SK-N-SH treated with all-trans-retinoic acid at 6 μM for 48 hours (cell line): ENCODE data around the gene PTPRD.

Experiments
- ZFP3 ChIP-seq: fragments of 250-450 bp; sonication (Bioruptor Pico); IDR thresholded peaks from 2 replicates; pipeline ENCODE4 v1.5.0; 2020; ENCODE audit warnings: mild to moderate bottlenecking, moderate library complexity
- TF ChIP-seq, protein P1 (sequence below): fragments of 250-450 bp; sonication (Bioruptor Pico); IDR thresholded peaks from 2 replicates; pipeline ENCODE4 v1.5.1; 2020; ENCODE audit warnings: low read depth, mild to moderate bottlenecking, moderate library complexity
- TF ChIP-seq, protein P2 (sequence below): fragments of 250-450 bp; sonication (Bioruptor Pico); IDR thresholded peaks from 2 replicates; pipeline ENCODE4 v1.8.0; 2020; ENCODE audit warnings: mild to moderate bottlenecking, moderate library complexity, borderline replicate concordance

DNA sequence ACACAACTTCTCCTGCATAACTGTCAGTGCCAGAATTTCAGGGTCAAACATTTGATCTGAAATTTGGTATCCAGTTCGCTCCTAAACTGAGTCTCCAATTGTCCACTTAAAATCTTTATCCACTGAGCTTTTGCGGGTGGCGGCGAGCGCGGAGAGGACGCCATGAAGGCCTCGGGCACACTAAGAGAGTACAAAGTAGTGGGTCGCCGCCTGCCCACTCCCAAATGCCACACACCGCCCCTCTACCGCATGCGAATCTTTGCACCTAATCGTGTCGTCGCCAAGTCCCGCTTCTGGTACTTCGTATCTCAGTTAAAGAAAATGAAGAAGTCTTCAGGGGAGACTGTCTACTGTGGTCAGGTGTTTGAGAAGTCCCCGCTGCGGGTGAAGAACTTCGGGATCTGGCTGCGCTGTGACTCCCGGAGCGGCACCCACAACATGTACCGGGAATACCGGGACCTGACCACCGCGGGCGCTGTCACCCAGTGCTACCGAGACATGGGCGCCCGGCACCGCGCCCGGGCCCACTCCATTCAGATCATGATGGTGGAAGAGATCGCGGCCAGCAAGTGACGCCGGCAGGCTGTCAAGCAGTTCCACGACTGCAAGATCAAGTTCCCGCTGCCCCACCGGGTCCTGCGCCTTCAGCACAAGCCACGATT is 1899.5 kb downstream of the PTPRD start:
- TF ChIP-seq ZFP3 = no peak
- TF ChIP-seq, protein P1, sequence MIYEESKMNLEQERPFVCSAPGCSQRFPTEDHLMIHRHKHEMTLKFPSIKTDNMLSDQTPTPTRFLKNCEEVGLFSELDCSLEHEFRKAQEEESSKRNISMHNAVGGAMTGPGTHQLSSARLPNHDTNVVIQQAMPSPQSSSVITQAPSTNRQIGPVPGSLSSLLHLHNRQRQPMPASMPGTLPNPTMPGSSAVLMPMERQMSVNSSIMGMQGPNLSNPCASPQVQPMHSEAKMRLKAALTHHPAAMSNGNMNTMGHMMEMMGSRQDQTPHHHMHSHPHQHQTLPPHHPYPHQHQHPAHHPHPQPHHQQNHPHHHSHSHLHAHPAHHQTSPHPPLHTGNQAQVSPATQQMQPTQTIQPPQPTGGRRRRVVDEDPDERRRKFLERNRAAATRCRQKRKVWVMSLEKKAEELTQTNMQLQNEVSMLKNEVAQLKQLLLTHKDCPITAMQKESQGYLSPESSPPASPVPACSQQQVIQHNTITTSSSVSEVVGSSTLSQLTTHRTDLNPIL (CRISPR knock-in tag) = no peak
- TF ChIP-seq, protein P2, sequence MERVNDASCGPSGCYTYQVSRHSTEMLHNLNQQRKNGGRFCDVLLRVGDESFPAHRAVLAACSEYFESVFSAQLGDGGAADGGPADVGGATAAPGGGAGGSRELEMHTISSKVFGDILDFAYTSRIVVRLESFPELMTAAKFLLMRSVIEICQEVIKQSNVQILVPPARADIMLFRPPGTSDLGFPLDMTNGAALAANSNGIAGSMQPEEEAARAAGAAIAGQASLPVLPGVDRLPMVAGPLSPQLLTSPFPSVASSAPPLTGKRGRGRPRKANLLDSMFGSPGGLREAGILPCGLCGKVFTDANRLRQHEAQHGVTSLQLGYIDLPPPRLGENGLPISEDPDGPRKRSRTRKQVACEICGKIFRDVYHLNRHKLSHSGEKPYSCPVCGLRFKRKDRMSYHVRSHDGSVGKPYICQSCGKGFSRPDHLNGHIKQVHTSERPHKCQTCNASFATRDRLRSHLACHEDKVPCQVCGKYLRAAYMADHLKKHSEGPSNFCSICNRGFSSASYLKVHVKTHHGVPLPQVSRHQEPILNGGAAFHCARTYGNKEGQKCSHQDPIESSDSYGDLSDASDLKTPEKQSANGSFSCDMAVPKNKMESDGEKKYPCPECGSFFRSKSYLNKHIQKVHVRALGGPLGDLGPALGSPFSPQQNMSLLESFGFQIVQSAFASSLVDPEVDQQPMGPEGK = no peak
